ENCODE results near the gene PBX3. TPM values are rescaled to one million over a fixed set of nuclear protein-coding genes. Genes with fewer than 3 reads are reported as not detected.

Gene PBX3
- total RNA-seq, 1 donor = 27.6 TPM

GRCh38 chr9:125926936-125927335, 179.8 kb downstream of the PBX3 start:
- no peak overlapping the region for H3K4me3 ChIP-seq (ENCODE audit: low read depth, low read length)
- no peak for TF ChIP-seq CTCF (IDR thresholded peaks at IDR 0.05; ENCODE audit: insufficient read depth, low read depth, low read length)
- DNase-seq (ENCODE audit: low read depth) = no peak

- TF ChIP-seq CTCF (IDR thresholded peaks at IDR 0.05; ENCODE audit: insufficient read depth, low read depth, low read length) = no peak
Observed at GRCh38 chr9:125929846-125930245, 182.7 kb downstream of the PBX3 start.

GRCh38 chr9:125931211-125931610, 184.0 kb downstream of the PBX3 start:
- no peak overlapping the region for H3K4me3 ChIP-seq (ENCODE audit: low read depth, low read length)
- no peak for DNase-seq (ENCODE audit: low read depth)
- TF ChIP-seq CTCF (IDR thresholded peaks at IDR 0.05; ENCODE audit: insufficient read depth, low read depth, low read length) = no peak

More at GRCh38 chr9:125929846-125930245, 182.7 kb downstream of the PBX3 start:
- no peak overlapping the region for H3K4me3 ChIP-seq (ENCODE audit: low read depth, low read length)
- no peak for DNase-seq (ENCODE audit: low read depth)

GRCh38 chr9:125932012-125932411, 184.8 kb downstream of the PBX3 start:
- TF ChIP-seq CTCF (IDR thresholded peaks at IDR 0.05; ENCODE audit: insufficient read depth, low read depth, low read length) = no peak
- no peak overlapping the region for H3K4me3 ChIP-seq (ENCODE audit: low read depth, low read length)
- peak; percentile 96 for DNase-seq (ENCODE audit: low read depth)

GRCh38 chr9:125932746-125933455, 185.7 kb downstream of the PBX3 start:
- no peak overlapping the region for H3K4me3 ChIP-seq (ENCODE audit: low read depth, low read length)
- no peak for DNase-seq (ENCODE audit: low read depth)
- TF ChIP-seq CTCF (IDR thresholded peaks at IDR 0.05; ENCODE audit: insufficient read depth, low read depth, low read length) = no peak

GRCh38 chr9:125942125-125942524, 195.0 kb downstream of the PBX3 start:
- H3K4me3 ChIP-seq (ENCODE audit: low read depth, low read length) = no peak overlapping the region
- TF ChIP-seq CTCF (IDR thresholded peaks at IDR 0.05; ENCODE audit: insufficient read depth, low read depth, low read length) = no peak
- no peak for DNase-seq (ENCODE audit: low read depth)

- no peak overlapping the region for H3K4me3 ChIP-seq (ENCODE audit: low read depth, low read length)
- TF ChIP-seq CTCF (IDR thresholded peaks at IDR 0.05; ENCODE audit: insufficient read depth, low read depth, low read length) = no peak
- no peak for DNase-seq (ENCODE audit: low read depth)
Observed at GRCh38 chr9:125943831-125944230, 196.7 kb downstream of the PBX3 start.
